NB4 (cell line): ENCODE data around the gene DMBX1.

ENCODE experiments used
- MYC ChIP-seq: IDR thresholded peaks from 2 replicates; pipeline ENCODE4 v1.6.1; 2011; ENCODE audit warnings: low read depth, low read length
- POLR2A ChIP-seq: IDR thresholded peaks from 2 replicates; pipeline ENCODE4 v1.6.1; 2011; ENCODE audit warnings: mild to moderate bottlenecking; ENCODE audit not compliant: insufficient read length; ENCODE audit errors: extremely low read depth
- TF ChIP-seq, protein P1 (sequence below): IDR thresholded peaks from one replicate; pipeline ENCODE4 v1.5.1; 2012; ENCODE audit warnings: low read depth, low read length
- TF ChIP-seq, protein P2 (sequence below): IDR thresholded peaks from 2 replicates; pipeline ENCODE4 v1.6.1; 2011; ENCODE audit warnings: low read depth, low read length

DNA sequence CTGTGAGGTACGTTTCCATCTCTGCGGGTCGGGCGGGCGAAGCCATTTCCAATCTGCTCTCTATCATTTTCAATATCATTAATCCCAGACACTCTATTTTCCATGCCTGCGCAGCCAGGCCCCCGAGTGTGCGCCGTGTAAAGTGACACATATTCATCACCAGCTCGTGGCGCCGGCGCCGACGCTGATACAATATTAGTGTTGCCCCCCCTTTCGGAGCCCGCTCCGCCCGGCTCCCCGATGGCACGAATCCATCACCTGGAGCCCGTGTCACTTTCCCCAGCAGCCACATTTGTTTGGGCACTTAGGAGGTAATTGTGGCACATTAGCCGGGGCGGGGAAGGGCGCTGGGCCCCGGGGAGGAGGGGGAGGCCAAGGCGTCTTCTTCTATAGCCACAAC, 33.7 kb upstream of the DMBX1 start:
- TF ChIP-seq, protein P1, sequence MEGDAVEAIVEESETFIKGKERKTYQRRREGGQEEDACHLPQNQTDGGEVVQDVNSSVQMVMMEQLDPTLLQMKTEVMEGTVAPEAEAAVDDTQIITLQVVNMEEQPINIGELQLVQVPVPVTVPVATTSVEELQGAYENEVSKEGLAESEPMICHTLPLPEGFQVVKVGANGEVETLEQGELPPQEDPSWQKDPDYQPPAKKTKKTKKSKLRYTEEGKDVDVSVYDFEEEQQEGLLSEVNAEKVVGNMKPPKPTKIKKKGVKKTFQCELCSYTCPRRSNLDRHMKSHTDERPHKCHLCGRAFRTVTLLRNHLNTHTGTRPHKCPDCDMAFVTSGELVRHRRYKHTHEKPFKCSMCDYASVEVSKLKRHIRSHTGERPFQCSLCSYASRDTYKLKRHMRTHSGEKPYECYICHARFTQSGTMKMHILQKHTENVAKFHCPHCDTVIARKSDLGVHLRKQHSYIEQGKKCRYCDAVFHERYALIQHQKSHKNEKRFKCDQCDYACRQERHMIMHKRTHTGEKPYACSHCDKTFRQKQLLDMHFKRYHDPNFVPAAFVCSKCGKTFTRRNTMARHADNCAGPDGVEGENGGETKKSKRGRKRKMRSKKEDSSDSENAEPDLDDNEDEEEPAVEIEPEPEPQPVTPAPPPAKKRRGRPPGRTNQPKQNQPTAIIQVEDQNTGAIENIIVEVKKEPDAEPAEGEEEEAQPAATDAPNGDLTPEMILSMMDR = no peak
- TF ChIP-seq POLR2A (no peak), MYC (no peak)
- TF ChIP-seq, protein P2, sequence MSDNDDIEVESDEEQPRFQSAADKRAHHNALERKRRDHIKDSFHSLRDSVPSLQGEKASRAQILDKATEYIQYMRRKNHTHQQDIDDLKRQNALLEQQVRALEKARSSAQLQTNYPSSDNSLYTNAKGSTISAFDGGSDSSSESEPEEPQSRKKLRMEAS = no peak
